Measurements from ENCODE around the gene ST6GALNAC1. TPM values are rescaled to one million over a fixed set of nuclear protein-coding genes. Genes with fewer than 3 reads are reported as not detected.

The ST6GALNAC1 gene
- total and polyA plus RNA-seq, 4 donors, result 0.16 to 2.1 (median 0.21) TPM; not detected in 1

DNA sequence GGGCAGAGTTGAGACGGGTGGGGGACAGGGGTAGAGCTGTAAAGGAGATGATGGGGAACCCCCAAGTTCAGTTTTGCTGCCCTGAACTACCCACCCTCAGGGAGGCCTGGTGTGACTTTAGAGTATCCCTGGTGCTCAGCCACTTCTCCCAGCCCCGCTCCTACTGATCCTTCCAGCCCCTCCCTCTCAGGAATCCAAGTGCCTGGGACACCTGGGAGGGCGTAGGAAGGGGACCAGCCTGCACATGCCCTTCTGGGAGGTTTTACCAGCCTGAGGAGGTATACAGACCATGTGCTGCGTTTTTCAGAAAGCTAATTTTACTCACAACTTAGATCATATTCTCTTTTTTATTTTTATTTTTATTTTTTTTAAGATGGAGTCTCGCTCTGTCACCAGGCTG lies 62.0 kb downstream of the ST6GALNAC1 start:
- H3K9ac ChIP-seq (ENCODE audit: low read depth in 1 of 2, low read length in 2 of 2), result no peak overlapping the region
- H3K27me3 ChIP-seq (ENCODE audit: control insufficient read depth in 4 of 4, insufficient read depth in 4 of 4, low read length in 3 of 4), result no peaks in the 10 kb centered on the region
- H3K27ac ChIP-seq (ENCODE audit: low read depth in 1 of 2, low read length in 2 of 2), result no peak overlapping the region
- WGBS, result 92% methylated on average over 5 of the region's 5 CpGs
- peaks cover 3 to 14% (median 8%) of the 10 kb centered on the region in 4 donors for H3K4me1 ChIP-seq (ENCODE audit: control insufficient read depth in 4 of 4, insufficient read depth in 4 of 4, low read length in 3 of 4)
- no peak for DNase-seq (ENCODE audit: low spot score)
- H3K4me3 ChIP-seq (ENCODE audit: low read depth in 1 of 3, low read length in 3 of 3), result no peak overlapping the region
- no peaks in the 10 kb centered on the region for H3K9me3 ChIP-seq (ENCODE audit: control insufficient read depth in 4 of 4, low read length in 3 of 4)
- H3K36me3 ChIP-seq (ENCODE audit: control insufficient read depth in 4 of 4, insufficient read depth in 3 of 4, low read depth in 1 of 4, low read length in 3 of 4), result no peaks in the 10 kb centered on the region
- TF ChIP-seq EGR1 (IDR thresholded peaks at IDR 0.05; ENCODE audit: low read depth in 2 of 2), result no peak
- TF ChIP-seq HNF4G (IDR thresholded peaks at IDR 0.05), result no peak
- no peak for TF ChIP-seq JUND (IDR thresholded peaks at IDR 0.05)
- TF ChIP-seq CTCF (IDR thresholded peaks at IDR 0.05; ENCODE audit: low read depth, low read length, missing input control), result no peak
- TF ChIP-seq, protein P1, sequence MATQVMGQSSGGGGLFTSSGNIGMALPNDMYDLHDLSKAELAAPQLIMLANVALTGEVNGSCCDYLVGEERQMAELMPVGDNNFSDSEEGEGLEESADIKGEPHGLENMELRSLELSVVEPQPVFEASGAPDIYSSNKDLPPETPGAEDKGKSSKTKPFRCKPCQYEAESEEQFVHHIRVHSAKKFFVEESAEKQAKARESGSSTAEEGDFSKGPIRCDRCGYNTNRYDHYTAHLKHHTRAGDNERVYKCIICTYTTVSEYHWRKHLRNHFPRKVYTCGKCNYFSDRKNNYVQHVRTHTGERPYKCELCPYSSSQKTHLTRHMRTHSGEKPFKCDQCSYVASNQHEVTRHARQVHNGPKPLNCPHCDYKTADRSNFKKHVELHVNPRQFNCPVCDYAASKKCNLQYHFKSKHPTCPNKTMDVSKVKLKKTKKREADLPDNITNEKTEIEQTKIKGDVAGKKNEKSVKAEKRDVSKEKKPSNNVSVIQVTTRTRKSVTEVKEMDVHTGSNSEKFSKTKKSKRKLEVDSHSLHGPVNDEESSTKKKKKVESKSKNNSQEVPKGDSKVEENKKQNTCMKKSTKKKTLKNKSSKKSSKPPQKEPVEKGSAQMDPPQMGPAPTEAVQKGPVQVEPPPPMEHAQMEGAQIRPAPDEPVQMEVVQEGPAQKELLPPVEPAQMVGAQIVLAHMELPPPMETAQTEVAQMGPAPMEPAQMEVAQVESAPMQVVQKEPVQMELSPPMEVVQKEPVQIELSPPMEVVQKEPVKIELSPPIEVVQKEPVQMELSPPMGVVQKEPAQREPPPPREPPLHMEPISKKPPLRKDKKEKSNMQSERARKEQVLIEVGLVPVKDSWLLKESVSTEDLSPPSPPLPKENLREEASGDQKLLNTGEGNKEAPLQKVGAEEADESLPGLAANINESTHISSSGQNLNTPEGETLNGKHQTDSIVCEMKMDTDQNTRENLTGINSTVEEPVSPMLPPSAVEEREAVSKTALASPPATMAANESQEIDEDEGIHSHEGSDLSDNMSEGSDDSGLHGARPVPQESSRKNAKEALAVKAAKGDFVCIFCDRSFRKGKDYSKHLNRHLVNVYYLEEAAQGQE (IDR thresholded peaks at IDR 0.05), result no peak
- TF ChIP-seq HNF4A (conservative IDR thresholded peaks at IDR 0.05), result no peak
- no peak for TF ChIP-seq GABPA (IDR thresholded peaks at IDR 0.05 in 1 of 2, conservative IDR thresholded peaks at IDR 0.05 in 1 of 2)
- TF ChIP-seq NR2F2 (IDR thresholded peaks at IDR 0.05), result no peak
- TF ChIP-seq FOXA2 (IDR thresholded peaks at IDR 0.05), result no peak
- no peak for TF ChIP-seq RXRA (IDR thresholded peaks at IDR 0.05)
- TF ChIP-seq ATF3 (IDR thresholded peaks at IDR 0.05), result no peak
- no peak for TF ChIP-seq SP1 (IDR thresholded peaks at IDR 0.05)
- no peak for TF ChIP-seq YY1 (IDR thresholded peaks at IDR 0.05)
- TF ChIP-seq RAD21 (IDR thresholded peaks at IDR 0.05), result no peak
- TF ChIP-seq, protein P2, sequence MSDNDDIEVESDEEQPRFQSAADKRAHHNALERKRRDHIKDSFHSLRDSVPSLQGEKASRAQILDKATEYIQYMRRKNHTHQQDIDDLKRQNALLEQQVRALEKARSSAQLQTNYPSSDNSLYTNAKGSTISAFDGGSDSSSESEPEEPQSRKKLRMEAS (IDR thresholded peaks at IDR 0.05), result no peak
- no peak for TF ChIP-seq TAF1 (conservative IDR thresholded peaks at IDR 0.05)
- TF ChIP-seq, protein P3, sequence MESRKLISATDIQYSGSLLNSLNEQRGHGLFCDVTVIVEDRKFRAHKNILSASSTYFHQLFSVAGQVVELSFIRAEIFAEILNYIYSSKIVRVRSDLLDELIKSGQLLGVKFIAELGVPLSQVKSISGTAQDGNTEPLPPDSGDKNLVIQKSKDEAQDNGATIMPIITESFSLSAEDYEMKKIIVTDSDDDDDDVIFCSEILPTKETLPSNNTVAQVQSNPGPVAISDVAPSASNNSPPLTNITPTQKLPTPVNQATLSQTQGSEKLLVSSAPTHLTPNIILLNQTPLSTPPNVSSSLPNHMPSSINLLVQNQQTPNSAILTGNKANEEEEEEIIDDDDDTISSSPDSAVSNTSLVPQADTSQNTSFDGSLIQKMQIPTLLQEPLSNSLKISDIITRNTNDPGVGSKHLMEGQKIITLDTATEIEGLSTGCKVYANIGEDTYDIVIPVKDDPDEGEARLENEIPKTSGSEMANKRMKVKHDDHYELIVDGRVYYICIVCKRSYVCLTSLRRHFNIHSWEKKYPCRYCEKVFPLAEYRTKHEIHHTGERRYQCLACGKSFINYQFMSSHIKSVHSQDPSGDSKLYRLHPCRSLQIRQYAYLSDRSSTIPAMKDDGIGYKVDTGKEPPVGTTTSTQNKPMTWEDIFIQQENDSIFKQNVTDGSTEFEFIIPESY (IDR thresholded peaks at IDR 0.05), result no peak
